Measurements from ENCODE around the gene TPM4.

GRCh38 chr19:16076958-16077611, 790 bp downstream of the TPM4 start:
- TF ChIP-seq, protein P1, sequence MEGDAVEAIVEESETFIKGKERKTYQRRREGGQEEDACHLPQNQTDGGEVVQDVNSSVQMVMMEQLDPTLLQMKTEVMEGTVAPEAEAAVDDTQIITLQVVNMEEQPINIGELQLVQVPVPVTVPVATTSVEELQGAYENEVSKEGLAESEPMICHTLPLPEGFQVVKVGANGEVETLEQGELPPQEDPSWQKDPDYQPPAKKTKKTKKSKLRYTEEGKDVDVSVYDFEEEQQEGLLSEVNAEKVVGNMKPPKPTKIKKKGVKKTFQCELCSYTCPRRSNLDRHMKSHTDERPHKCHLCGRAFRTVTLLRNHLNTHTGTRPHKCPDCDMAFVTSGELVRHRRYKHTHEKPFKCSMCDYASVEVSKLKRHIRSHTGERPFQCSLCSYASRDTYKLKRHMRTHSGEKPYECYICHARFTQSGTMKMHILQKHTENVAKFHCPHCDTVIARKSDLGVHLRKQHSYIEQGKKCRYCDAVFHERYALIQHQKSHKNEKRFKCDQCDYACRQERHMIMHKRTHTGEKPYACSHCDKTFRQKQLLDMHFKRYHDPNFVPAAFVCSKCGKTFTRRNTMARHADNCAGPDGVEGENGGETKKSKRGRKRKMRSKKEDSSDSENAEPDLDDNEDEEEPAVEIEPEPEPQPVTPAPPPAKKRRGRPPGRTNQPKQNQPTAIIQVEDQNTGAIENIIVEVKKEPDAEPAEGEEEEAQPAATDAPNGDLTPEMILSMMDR (IDR thresholded peaks at IDR 0.05; ENCODE audit: control extremely low read depth in 1 of 3, insufficient read depth in 1 of 3, low read depth in 1 of 3, low read length in 3 of 3): no peak
- TF ChIP-seq BCL11A (IDR thresholded peaks at IDR 0.05; ENCODE audit: low read depth in 2 of 2, low read length in 2 of 2) (no peak), POLR2A (IDR thresholded peaks at IDR 0.05; ENCODE audit: control extremely low read depth in 1 of 2, low read depth in 2 of 2, low read length in 2 of 2) (peak; percentile 76 to 89), SP1 (IDR thresholded peaks at IDR 0.05; ENCODE audit: low read depth, low read length) (no peak), POLR2AphosphoS5 (IDR thresholded peaks at IDR 0.05; ENCODE audit: low read depth, low read length) (peak; percentile 89), EZH2 (IDR thresholded peaks at IDR 0.05; ENCODE audit: low read depth, low read length, severe bottlenecking) (no peak), CREB1 (IDR thresholded peaks at IDR 0.05) (no peak), MAFK (IDR thresholded peaks at IDR 0.05; ENCODE audit: low read depth, low read length) (no peak), SRF (IDR thresholded peaks at IDR 0.05; ENCODE audit: low read depth, low read length) (no peak), FOSL1 (IDR thresholded peaks at IDR 0.05; ENCODE audit: insufficient read depth, low read depth, low read length) (no peak), TEAD4 (IDR thresholded peaks at IDR 0.05; ENCODE audit: low read depth, low read length) (no peak)
- TF ChIP-seq, protein P2, sequence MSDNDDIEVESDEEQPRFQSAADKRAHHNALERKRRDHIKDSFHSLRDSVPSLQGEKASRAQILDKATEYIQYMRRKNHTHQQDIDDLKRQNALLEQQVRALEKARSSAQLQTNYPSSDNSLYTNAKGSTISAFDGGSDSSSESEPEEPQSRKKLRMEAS (IDR thresholded peaks at IDR 0.05): no peak; the same call in 1 of the 2 replicates
